Common myeloid progenitor, CD34-positive (primary cell): ENCODE measurements around the gene NECTIN1.

ENCODE experiments used
- CTCF ChIA-PET: fragments of 350-600 bp; sonication (Branson Sonifier 250); formaldehyde crosslinking; loops from one replicate; lab custom pipeline; 2021; ENCODE audit warnings: antibody characterized with exemption; lab: Charles Lee
- POLR2A ChIA-PET: fragments of 350-600 bp; sonication (Branson Sonifier 250); formaldehyde crosslinking; loops from one replicate; lab custom pipeline; 2021; ENCODE audit warnings: antibody characterized with exemption; lab: Charles Lee
- DNase-seq, 3 donors: peaks; one replicate each; pipeline versions ENCODE4 v3.0.0 to v3.0.0-alpha.2; 2013
- H3K27ac ChIP-seq, 2 experiments: 1 replicate in 1 of 2; 2 replicates in 1 of 2; pipeline ENCODE4 v1.7.0; 2013; ENCODE audit warnings: inconsistent platforms in 2 of 2, low read length in 2 of 2, mild to moderate bottlenecking in 2 of 2, low read depth in 1 of 2, moderate library complexity in 1 of 2; ENCODE audit not compliant: severe bottlenecking in 2 of 2, insufficient read depth in 1 of 2, poor library complexity in 1 of 2
- H3K27me3 ChIP-seq, 5 experiments: replicated peaks in 2 of 5; 1 replicate in 3 of 5; 2 replicates in 2 of 5; pipeline versions ENCODE4 v1.6.1 to v1.7.0; 2013; ENCODE audit warnings: low read length in 4 of 5, mild to moderate bottlenecking in 2 of 5, moderate library complexity in 2 of 5, inconsistent platforms in 1 of 5; ENCODE audit not compliant: insufficient read depth in 5 of 5, control insufficient read depth in 4 of 5
- H3K36me3 ChIP-seq, 4 experiments: 1 replicate in 2 of 4; 2 replicates in 2 of 4; pipeline versions ENCODE4 v1.6.1 to v1.7.0; 2013; ENCODE audit warnings: low read length in 3 of 4, control low read depth in 1 of 4, mild to moderate bottlenecking in 1 of 4; ENCODE audit not compliant: control insufficient read depth in 4 of 4, insufficient read depth in 4 of 4
- H3K4me1 ChIP-seq, 4 experiments: 1 replicate in 3 of 4; 2 replicates in 1 of 4; pipeline versions ENCODE4 v1.6.1 to v1.7.1; 2013; ENCODE audit warnings: low read length in 3 of 4, mild to moderate bottlenecking in 3 of 4, control low read depth in 1 of 4, inconsistent platforms in 1 of 4, moderate library complexity in 1 of 4; ENCODE audit not compliant: control insufficient read depth in 4 of 4, insufficient read depth in 4 of 4; ENCODE audit errors: control extremely low read depth in 1 of 4
- H3K4me3 ChIP-seq, 7 experiments: 1 replicate in 4 of 7; 2 replicates in 3 of 7; pipeline versions ENCODE4 v1.5.1 to v1.7.0; 2013; ENCODE audit warnings: mild to moderate bottlenecking in 7 of 7, low read length in 6 of 7, moderate library complexity in 6 of 7, inconsistent platforms in 2 of 7, low read depth in 2 of 7, control low read depth in 1 of 7; ENCODE audit not compliant: insufficient read depth in 4 of 7, control insufficient read depth in 1 of 7; ENCODE audit errors: extremely low read depth in 1 of 7
- H3K9me3 ChIP-seq, 5 experiments: 1 replicate in 4 of 5; 2 replicates in 1 of 5; pipeline versions ENCODE4 v1.6.1 to v1.7.1; 2013; ENCODE audit warnings: low read length in 4 of 5, mild to moderate bottlenecking in 2 of 5, inconsistent platforms in 1 of 5, low read depth in 1 of 5, moderate library complexity in 1 of 5; ENCODE audit not compliant: control insufficient read depth in 4 of 5, insufficient read depth in 2 of 5; ENCODE audit errors: control extremely low read depth in 1 of 5
- WGBS: methylation state at CpG from one replicate; pipeline ENCODE4 v1.1.5; 2013; ENCODE audit not compliant: insufficient coverage; 5-methylcytosine and 5-hydroxymethylcytosine counted together

NECTIN1 gene

GRCh38 chr11:119754656-119755355, 25.8 kb upstream of the NECTIN1 start:
- peaks cover 0 to 23% (median 10%) of the 10 kb centered on the region in 4 experiments for H3K4me1 ChIP-seq
- peaks cover 2 to 44% (median 10%) of the 10 kb centered on the region in 5 experiments for H3K27me3 ChIP-seq
- ChIA-PET POLR2A (interaction anchor here (1.0 kb wide), 1 partner anchor 11 kb away, joined by 3 read pairs; no protein-coding TSS in a partner anchor), CTCF (interaction anchor here (0.9 kb wide), 1 partner anchor 14 kb away, joined by 3 read pairs; no protein-coding TSS in a partner anchor)
- DNase-seq = no peak
- H3K9me3 ChIP-seq = no peaks in the 10 kb centered on the region
- no peaks in the 10 kb centered on the region for H3K36me3 ChIP-seq
- H3K4me3 ChIP-seq = no peak overlapping the region
- no peak overlapping the region for H3K27ac ChIP-seq
- 71% methylated on average over 18 of the region's 18 CpGs for WGBS

GRCh38 chr11:119754199-119754598, 25.2 kb upstream of the NECTIN1 start:
- POLR2A ChIA-PET = no interaction called here
- H3K36me3 ChIP-seq = no peaks in the 10 kb centered on the region

GRCh38 chr11:119752946-119753345, 23.9 kb upstream of the NECTIN1 start:
- H3K4me1 ChIP-seq = peaks cover 0 to 16% (median 6%) of the 10 kb centered on the region in 4 experiments
- POLR2A ChIA-PET = interaction anchor here (0.6 kb wide), 1 partner anchor 293 kb away, joined by 3 read pairs; no protein-coding TSS in a partner anchor

More at GRCh38 chr11:119754199-119754598, 25.2 kb upstream of the NECTIN1 start:
- no peak for DNase-seq
- Histone ChIP-seq H3K9me3 (no peaks in the 10 kb centered on the region), H3K27ac (no peak overlapping the region), H3K4me1 (peaks cover 0 to 17% (median 7%) of the 10 kb centered on the region in 4 experiments), H3K27me3 (peaks cover 2 to 46% (median 10%) of the 10 kb centered on the region in 5 experiments), H3K4me3 (no peak overlapping the region)
- CTCF ChIA-PET = no interaction called here
- WGBS = 95% methylated on average over 4 of the region's 4 CpGs

GRCh38 chr11:119752345-119752871, 23.4 kb upstream of the NECTIN1 start:
- no peaks in the 10 kb centered on the region for H3K36me3 ChIP-seq
- H3K4me3 ChIP-seq = no peak overlapping the region
- no peak for DNase-seq
- POLR2A ChIA-PET = no interaction called here
- H3K4me1 ChIP-seq = peaks cover 0 to 16% (median 6%) of the 10 kb centered on the region in 4 experiments
- H3K27ac ChIP-seq = no peak overlapping the region
- 92% methylated on average over 2 of the region's 5 CpGs for WGBS
- peaks cover 2 to 49% (median 9%) of the 10 kb centered on the region in 5 experiments for H3K27me3 ChIP-seq
- H3K9me3 ChIP-seq = no peaks in the 10 kb centered on the region
- CTCF ChIA-PET = interaction anchor here (1.1 to 2.3 kb wide), 2 partner anchors 11 to 78 kb away, joined by 3 to 5 read pairs; no protein-coding TSS in a partner anchor

More at GRCh38 chr11:119752946-119753345, 23.9 kb upstream of the NECTIN1 start:
- Histone ChIP-seq H3K27me3 (peaks cover 2 to 49% (median 10%) of the 10 kb centered on the region in 5 experiments), H3K27ac (no peak overlapping the region), H3K4me3 (no peak overlapping the region), H3K36me3 (no peaks in the 10 kb centered on the region), H3K9me3 (no peaks in the 10 kb centered on the region)
- 97% methylated on average over 3 of the region's 3 CpGs for WGBS
- no peak for DNase-seq
- CTCF ChIA-PET = interaction anchor here (1.1 kb wide), 1 partner anchor 11 kb away, joined by 3 read pairs; no protein-coding TSS in a partner anchor

GRCh38 chr11:119750056-119750455, 21.1 kb upstream of the NECTIN1 start:
- H3K27me3 ChIP-seq = peaks cover 0 to 46% (median 9%) of the 10 kb centered on the region in 5 experiments

GRCh38 chr11:119749006-119749565, 20.1 kb upstream of the NECTIN1 start:
- Histone ChIP-seq H3K9me3 (no peaks in the 10 kb centered on the region), H3K27me3 (peaks cover 0 to 39% (median 8%) of the 10 kb centered on the region in 5 experiments), H3K4me1 (peaks cover 0 to 16% (median 6%) of the 10 kb centered on the region in 4 experiments), H3K36me3 (no peaks in the 10 kb centered on the region), H3K27ac (no peak overlapping the region), H3K4me3 (no peak overlapping the region)
- POLR2A ChIA-PET = no interaction called here
- CTCF ChIA-PET = interaction anchor here (0.6 to 2.3 kb wide), 4 partner anchors 9 to 76 kb away, joined by 3 to 8 read pairs (median 3); partner anchors contain the start of gene NECTIN1
- 79% methylated on average over 9 of the region's 9 CpGs for WGBS
- DNase-seq = no peak

More at GRCh38 chr11:119750056-119750455, 21.1 kb upstream of the NECTIN1 start:
- H3K4me3 ChIP-seq = no peak overlapping the region
- peaks cover 0 to 16% (median 6%) of the 10 kb centered on the region in 4 experiments for H3K4me1 ChIP-seq
- H3K36me3 ChIP-seq = no peaks in the 10 kb centered on the region
- no peak for DNase-seq
- no peaks in the 10 kb centered on the region for H3K9me3 ChIP-seq
- 86% methylated on average over 6 of the region's 8 CpGs for WGBS
- no peak overlapping the region for H3K27ac ChIP-seq
- CTCF ChIA-PET = interaction anchor here (0.9 to 2.3 kb wide), 4 partner anchors 10 to 359 kb away, joined by 3 to 6 read pairs (median 4); partner anchors contain the start of gene NECTIN1
- POLR2A ChIA-PET = no interaction called here
